DMS153 treated with DMSO at 0.1 percent for 48 hours (cell line): Measurements from ENCODE around the gene SPOCD1.
A peak's percentile ranks its signal among the peaks of the same experiment; 100 is the strongest.
"Not testable (repeated sequence)": the region's sequence is repeated elsewhere in the genome, so short reads cannot be mapped to it uniquely, and the experiment has no call there.

Experiments
- DNase-seq: peaks from one replicate; lab custom pipeline; 2025; ENCODE audit not compliant: unreplicated experiment; lab: John Stamatoyannopoulos, UW

Gene SPOCD1

DNA sequence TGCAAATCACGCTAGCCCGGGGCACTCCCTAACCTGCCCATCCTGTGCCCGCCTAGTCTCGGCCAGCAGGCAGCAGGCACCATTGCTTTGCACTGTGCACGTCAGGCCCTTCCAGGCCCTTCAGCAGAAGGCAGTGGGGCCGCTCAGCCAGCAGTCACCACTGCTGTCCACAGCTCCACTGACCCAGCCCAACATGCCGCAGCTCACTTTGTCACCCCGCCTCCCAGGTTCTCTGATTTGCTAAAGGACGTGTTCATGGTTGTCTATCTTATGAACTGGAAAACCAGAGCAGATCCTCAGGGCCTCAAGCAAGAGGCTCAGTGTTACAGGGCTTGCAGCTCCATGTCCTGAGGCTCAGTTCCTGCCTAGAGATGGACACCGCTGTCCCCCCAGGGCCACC is 14.2 kb upstream of the SPOCD1 start:
- DNase-seq: no peak

DNA sequence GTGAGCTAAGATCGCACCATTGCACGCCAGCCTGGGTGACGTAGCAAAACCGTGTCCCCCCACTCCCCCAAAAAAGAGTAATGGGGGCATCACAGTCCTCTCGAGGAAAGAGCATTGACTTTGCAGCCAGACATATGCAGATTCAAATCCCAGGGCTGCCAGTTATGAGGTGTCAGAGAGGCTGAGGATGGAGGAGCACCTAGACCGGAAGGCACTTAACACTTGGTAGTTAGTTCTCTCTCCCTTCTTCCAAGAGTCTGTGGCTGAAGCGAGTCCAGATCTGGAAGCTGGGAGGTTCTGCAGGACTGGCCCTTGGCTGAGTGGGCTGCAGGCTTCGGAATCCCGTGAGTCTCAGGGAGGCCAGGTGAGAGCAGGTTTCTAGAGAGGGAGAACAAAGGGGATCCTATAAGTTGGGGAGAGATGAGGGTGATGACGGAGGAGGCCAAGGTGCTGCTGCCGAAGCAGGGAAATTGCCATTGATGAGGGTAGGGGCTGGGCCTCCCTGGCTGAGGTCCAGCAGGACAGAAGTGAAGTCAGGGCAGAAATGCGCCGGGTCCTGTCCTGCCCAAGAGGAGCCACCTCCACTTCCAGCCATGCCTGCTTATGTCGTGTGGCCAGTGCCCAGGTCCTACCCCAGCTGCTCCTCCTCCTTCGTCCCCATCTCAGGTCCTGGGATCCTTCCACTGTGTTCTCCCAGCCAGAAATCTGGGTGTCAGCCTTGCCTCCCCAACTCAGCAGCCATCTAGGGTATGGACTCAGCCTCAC is 13.3 kb upstream of the SPOCD1 start:
- no peak for DNase-seq

DNA sequence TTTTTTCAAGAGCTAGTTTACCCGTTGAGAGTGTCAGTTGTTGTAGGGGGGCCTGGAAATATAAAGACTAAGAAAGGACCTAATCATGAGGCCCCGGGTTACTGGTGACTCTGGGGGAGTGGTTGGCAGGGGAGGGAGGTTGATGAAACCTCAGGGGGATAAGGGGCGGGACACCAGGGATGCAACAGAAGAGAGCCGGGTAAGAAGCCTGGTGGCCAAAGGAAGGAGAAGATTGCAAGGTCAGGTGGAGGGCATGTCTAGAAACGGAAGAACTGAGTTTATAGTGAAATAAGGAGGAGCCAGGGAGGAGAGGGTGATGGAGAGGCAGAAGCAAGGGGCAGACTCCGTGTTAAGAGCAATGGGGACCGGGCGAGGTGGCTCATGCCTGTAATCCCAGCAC is 12.5 kb upstream of the SPOCD1 start:
- DNase-seq: no peak

DNA sequence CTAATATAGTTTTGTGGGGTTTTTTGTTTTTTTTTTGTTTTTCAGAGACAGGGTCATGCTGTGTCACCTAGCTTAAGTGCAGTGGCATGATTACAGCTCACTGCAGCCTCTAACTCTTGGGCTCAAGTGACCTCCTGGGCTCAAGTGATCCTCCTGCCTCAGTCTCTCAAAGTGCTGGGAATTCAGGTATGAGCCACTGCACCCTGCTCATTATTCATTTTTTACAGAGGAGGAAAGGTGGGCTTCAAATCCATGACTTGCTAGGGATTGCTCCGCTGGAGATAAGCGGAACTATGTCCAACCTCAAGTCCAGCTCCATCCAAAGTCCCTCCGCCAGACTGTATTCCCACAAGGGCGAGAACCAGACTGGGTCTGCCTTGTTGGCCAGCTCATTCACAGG is 8.0 kb upstream of the SPOCD1 start:
- no peak for DNase-seq

DNA sequence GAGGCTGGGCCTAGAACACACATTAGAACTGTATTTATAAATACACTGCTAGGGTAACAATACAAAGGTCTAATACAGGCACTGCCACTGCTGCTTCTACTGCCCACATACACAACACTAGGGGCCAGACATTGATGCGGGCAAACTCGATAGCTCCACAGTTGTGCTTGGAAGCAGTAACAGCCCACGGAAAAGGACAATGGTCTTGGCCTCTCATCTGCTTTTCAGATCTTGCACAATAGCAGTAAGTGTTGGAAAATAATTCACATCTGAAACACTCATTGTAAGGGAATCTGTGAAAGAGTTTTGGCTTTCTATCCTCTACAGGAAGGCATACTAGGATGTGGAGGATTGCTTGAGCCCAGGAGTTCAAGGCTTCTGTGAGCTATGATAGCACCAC is 6.9 kb upstream of the SPOCD1 start:
- no peak for DNase-seq

DNA sequence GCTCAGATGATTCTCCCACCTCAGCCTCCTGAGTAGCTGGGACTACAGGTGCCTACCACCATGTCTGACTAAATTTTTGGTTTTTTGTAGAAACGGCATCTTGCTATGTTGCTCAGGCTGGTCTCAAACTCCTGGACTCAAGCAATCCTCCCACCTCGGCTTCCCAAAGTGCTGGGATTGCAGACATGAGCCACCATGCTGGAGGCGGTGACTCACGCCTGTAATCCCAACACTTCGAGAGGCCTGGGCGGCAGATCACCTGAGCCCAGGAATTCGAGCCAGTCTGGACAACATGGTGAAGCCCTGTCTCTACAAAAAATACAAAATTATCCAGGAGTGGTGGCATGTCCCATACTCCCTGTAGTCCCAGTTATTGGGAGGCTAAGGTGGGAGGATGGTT is 4.4 kb upstream of the SPOCD1 start:
- DNase-seq: not testable (repeated sequence)

DNA sequence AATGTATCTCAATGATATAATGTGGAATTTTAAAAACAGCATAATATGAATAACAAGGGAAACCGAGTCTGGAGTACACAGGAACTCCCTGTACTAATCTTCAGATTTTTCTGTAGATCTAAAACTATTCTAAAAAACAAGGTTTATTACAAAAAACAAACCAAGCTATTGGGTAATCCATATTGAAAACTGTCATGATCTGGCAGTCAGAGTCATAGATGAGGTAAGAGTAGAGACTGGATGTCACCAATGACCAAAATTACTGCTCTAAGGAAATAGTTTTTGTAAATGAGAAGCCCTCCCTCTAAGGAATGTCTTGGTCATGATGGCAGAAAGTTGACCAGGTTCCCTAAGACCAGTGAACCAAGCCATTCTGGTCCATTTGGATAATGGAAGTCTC is 2.4 kb upstream of the SPOCD1 start:
- DNase-seq: no peak

DNA sequence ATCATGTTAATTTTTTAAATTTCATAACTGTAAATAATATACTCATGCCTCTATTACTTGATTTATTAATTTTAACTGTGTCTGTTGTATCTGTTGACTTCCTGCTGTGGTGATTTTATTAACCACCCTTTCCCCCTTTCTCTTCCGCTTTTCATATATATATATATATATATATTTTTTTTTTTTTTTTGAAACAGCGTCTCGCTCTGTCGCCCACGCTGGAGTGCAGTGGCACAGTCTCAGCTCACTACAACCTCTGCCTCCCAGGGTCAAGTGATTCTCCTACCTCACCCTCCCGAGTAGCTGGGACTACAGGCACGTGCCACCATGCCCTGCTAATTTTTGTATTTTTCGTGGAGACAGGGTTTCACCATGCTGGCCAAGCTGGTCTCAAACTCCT is 1.1 kb upstream of the SPOCD1 start:
- not testable (repeated sequence) for DNase-seq

DNA sequence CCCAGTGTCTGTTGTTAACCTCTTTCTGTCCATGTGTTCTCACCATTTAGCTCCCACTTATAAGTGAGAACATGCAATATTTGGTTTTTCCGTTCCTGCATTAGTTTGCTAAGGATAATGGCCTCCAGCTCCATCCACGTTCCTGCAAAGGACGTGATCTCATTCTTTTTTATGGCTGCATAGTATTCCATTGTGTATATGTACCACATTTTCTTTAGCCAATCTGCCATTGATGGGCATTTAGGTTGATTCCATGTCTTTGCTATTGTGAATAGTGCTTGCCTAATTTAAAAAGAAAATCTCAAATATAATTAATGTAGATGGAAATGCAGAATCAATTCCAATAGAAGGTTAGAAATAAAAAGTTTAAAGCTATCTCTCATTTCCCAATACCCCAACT is 679 bp upstream of the SPOCD1 start:
- DNase-seq: not testable (repeated sequence)

DNA sequence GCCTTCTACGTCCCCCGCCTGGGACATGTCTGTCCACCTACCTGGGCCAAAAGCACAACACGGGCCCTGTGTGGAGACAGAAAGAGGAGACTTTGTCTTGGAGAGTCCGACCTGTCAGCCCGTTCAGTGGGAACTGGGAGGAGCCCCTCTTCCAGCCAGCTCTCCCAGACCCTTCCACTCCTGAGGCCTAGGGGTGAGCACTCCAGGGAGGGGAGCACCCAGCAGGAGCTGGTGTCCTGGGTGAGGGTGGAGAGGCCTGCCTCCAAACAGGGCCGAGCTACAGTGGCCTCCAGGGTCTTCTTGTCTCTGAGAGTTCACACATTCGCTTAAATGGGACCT is 546 bp downstream of the SPOCD1 start:
- DNase-seq: no peak

DNA sequence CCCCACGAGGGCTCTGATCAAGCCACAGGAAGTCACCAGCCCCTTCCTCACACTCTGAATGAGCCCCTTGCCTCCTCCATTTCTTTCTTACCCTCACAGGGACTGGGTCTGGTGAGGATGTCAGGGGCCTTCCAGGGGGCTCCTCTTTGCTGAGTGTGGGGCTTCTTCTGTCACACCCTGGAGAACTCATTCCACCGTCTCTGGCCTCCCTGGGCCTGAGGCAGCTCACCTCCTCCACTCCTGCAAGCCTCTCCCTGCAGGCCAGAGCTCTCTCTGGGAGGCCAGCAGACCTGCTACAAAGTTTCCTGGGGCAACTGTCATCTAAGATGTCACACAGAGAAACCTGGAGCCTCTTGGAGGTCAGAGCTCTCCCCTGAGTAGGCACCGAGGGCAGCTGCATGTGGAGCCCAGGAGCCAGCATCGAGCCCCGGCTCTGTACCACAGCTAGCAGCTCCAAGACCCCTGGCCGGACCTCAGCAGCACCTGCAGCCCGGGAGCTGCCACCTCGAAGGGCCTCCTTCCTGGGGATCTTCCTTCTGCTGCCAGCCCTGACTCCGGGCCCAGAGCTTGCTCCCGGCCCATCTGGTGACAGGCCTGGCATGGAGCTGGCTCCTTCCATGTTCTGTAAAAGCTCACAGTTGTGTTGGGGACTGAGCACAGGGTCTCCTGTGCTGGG is 1.1 kb downstream of the SPOCD1 start:
- no peak for DNase-seq

DNA sequence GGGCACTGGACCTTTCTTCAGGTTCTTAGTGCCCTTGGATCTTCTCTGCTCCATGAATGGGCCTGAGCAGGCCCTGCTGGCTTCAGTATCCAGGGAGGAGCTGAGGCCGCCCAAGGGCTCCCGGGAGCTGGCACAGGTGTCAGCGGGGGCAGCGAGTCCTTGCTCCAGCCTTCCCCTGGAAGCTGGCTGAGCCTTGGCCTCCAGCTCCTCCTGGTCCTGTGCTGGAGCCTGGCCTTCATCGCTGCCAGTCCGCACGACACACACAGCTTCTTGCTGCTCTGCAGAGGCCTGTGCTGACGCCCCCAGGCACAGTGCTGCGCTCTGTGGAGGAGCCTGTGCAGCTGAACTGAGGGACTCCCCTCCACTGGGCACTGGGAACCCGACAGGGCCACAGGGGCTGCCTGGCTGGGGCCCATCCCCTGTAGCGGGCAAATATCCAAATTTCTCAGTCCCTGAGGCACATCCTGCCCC is 1.7 kb downstream of the SPOCD1 start:
- DNase-seq: no peak

DNA sequence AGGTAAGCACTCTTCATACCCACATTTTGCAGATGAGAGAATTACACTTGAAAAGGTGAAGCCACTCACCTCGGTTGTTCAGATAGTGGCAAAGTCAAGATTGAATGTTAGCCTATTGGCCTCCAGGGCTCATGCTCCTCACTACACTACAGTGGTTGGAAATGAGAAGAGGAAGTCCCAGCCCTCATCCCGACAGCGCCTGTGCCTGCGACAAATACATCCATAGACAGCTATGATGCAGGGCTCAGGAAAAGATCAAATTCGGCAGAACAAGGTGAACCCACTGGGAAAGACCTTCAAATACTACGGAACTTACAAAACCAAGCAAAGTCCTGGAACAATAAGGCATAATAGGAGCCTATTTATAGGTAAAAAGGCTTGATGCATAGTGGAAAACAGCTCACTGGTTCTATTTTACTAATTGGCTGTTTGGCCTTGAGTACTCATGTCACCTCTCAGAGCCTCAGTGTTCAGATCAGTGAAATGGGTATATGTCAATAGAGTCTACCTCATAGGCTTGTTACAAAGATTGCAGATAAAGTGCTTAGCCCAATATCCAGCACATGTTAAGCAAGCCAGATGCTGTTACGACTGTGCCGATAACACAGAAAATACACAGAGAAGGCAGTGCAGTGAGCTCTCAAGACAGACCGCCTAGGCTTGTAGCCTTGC is 3.5 kb downstream of the SPOCD1 start:
- no peak for DNase-seq

DNA sequence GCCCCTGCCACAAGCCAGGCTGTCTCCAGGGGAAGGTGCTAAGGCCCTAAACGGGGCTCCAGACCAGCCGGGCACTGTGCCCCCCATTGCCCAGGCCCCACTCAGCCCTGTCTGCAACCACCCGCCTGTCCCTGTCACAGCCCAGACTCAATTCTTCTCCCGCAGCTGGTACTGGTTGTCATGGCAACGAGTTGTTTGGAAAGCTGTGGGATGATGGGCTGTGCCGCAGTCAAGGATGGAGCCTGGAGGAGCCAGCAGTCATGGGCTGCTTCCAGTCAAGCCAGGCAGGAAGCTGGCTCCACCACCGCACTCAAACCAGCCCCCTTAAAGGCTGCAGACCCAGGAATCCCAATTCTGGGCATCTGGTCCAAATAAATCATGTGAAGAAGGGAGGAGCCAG is 4.2 kb downstream of the SPOCD1 start:
- peak; percentile 57 for DNase-seq

DNA sequence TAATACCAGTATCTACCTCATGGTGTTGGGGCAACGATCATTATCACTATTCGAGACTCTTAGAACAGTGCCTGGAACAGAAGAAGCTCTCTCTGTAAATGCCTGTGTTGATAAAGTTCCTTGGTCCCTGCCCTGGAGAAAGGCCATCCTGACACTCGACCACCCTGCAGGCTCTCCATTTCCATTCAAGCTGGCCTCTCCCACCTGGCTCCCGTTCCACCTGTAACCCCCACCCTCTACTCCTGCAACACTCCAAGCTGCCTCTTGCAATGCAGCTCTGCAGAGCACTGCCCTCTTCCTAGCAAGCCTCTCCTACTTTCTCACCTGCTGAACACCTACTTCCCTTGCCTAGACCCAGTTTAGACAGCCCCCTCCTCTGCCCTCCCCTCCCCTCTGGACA is 6.1 kb downstream of the SPOCD1 start:
- DNase-seq: no peak

DNA sequence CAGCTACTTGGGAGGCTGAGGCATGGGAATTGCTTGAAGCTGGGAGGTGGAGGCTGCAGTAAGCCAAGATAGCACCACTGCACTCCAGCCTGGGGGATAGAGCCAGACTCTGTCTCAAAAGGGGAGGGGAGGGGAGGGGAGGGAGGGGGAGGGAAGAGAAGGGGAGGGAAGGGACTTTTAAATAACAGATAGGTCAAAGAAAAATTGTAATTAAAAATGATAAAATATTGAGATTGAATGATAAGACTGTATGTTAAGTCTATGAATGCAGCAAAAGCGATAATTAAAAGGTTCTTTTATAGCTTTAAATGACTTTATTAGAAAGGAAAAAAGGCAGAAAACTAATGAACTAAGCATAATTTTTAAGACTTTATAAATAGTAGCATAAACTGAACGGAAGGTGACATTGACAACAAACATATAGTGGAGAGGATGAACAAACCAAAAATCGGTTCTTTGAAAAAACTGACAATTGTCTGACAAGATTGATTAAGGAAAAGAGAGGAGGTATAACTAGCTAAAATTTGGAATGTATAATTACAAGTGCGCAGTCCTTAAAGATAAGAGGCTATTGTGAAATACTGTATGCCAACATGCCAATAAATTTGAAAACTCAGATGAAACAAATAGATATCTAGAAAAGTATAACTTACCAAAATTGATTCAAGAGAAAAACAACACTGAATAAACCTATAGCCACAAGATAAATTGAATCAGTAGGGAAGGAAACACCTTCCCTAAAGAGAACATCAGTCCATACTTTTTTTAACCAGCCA is 8.4 kb downstream of the SPOCD1 start:
- no peak for DNase-seq

DNA sequence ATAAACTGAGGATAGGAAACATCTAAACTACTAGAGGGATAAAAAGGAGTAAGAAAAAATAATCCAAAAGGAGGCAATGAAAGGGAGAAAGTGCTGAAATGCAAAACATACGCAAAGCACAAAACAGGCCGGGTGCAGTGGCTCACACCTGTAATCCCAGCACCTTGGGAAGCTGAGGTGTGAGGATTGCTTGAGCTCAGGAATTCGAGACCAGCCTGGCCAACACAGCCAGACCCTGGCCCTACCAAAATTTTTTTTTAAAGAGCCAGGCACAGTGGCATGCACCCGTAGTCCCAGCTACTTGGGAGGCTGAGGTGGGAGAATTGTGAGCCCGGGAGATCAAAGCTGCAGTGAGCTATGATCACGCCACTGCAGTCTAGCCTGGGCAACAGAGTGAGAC is 10.5 kb downstream of the SPOCD1 start:
- no peak for DNase-seq

DNA sequence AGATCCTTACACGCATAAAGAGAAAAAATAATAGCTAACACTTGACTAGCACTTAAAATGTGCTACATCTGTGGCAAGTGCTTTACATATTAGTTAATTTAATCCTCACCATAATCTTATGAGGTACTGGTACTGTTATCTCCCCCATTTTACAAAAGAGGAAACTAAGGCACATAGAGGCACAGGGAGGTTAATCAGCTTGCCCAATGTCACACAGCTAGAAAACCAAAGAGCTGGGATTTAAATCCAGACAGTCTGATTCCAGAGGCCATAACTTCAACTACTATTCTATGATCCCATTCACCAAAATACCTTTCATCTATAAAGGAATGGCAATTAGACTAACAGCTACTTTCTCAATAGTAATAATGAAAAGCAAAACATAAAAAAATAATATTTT is 11.7 kb downstream of the SPOCD1 start:
- DNase-seq: no peak

DNA sequence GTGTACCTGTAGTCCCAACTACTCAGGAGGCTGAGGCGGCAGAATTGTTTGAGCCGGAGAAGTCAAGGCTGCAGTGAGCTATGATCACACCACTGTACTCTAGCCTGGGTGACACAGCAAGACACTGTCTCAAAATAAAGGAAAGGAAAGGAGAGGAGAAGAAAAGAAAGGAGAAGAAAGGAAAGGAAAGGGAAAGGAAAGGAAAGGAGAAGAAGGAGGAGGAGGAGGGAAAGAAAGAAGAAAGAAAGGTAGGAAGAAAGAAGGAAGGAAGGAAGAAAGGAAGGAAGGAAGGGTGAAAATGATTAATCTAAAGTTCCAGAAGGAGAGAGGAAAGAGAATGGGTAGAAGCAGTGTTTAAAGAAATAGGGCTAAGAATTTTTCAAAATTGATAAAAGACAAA is 12.2 kb downstream of the SPOCD1 start:
- no peak for DNase-seq

DNA sequence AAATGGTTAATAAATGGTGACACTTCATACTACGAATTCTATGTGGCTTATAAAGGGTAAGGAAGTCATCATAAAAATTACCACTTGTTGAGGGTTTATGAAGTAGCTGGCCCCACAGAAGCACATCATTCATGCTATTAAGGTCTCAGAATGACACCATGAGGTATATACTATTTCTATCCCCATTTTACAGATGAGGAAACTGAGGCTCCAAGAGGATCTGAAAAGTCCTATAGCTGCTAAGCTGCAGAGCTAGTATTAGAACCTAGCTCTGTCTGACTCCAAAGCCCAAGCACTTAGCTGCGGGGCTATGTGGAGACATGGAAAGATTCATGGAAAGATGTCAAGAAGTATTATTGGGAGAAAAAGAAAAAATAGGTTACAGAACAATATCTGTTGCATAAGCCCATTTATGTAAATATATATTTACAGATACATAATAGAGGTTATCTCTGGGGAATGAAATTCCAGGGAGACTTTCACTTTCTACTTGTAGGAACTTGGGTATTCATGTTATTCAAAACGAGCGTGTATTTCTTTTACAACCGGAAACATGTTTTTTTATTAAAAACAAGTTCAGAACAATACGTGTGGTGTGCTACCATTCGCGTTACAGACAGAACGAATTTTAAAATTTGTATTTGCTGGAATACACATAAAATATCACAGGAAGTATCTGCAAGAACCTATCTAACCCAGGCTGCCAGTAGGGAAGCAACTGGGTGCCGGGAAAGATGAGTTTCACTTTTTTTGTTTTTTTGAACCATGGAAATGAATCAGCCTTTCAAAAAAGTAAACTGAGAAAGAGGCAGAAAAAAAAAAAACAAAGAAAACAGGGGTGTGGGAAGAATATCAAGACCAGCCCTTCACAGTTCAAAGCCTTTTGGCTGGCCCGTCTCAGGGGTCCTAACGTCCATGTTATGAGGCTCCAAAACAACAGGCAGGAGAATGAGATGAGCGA is 13.4 kb downstream of the SPOCD1 start:
- DNase-seq: no peak
